Lower lobe of right lung (tissue), 2 donors: ENCODE measurements around the gene ROBO1. TPM values are rescaled to one million over a fixed set of nuclear protein-coding genes. Genes with fewer than 3 reads are reported as not detected.

ENCODE experiments used
- ATAC-seq, 2 donors: fragments of 200-7000 bp; cut with Tn5 transposase; one replicate each; pipeline ENCODE4 v1.9.1; 2020 to 2022; ENCODE audit warnings: mild to moderate bottlenecking in 2 of 2, moderate library complexity in 2 of 2
- DNase-seq: peaks from one replicate; pipeline ENCODE4 v3.0.0-alpha.2; 2020
- H3K27ac ChIP-seq: fragments of 200-600 bp; one replicate; pipeline ENCODE4 v1.8.0; 2022
- H3K27me3 ChIP-seq: fragments of 200-600 bp; one replicate; pipeline ENCODE4 v1.8.0; 2022; ENCODE audit warnings: low read depth
- H3K36me3 ChIP-seq: fragments of 200-600 bp; one replicate; pipeline ENCODE4 v1.8.0; 2022; ENCODE audit warnings: mild to moderate bottlenecking
- H3K4me1 ChIP-seq: fragments of 200-600 bp; one replicate; pipeline ENCODE4 v1.8.0; 2022
- H3K4me3 ChIP-seq: fragments of 200-600 bp; one replicate; pipeline ENCODE4 v1.8.0; 2022; ENCODE audit warnings: mild to moderate bottlenecking
- H3K9me3 ChIP-seq: fragments of 200-600 bp; one replicate; pipeline ENCODE4 v1.8.0; 2022
- CTCF ChIP-seq: fragments of 200-600 bp; IDR thresholded peaks from one replicate; pipeline ENCODE4 v1.8.0; 2022; ENCODE audit warnings: antibody characterized with exemption, mild to moderate bottlenecking
- intact Hi-C: fragments of 100-400 bp; cut with DNase I; formaldehyde crosslinking; loops from one replicate; pipeline ENCODE4 v1.11.0; 2022
- total RNA-seq: library from RNA; stranded (reverse); fragmentation: NEBNext Ultra II Directional; extraction: Animal tissue kit (Norgen Biotek cat#: 25700); gene quantifications from one replicate; pipeline ENCODE4 v1.2.1, GENCODE V29; 2021
- donor health status: DM: no; HTN: yes; CAD: no; lungs with severe emphysema.

Gene ROBO1
- total RNA-seq, 1 donor from 2014 or later, result 14.8 TPM

- Histone ChIP-seq H3K4me3 (no peak overlapping the region), H3K36me3 (no peaks in the 10 kb centered on the region), H3K27ac (no peak overlapping the region), H3K27me3 (no peaks in the 10 kb centered on the region), H3K9me3 (no peaks in the 10 kb centered on the region), H3K4me1 (no peaks in the 10 kb centered on the region)
- intact Hi-C loops, result no loop called here
- ATAC-seq (no peak), DNase-seq (no peak)
- TF ChIP-seq CTCF, result no peak
These were observed 788.8 kb downstream of the ROBO1 start for GRCh38 chr3:78979028-78979427.

GRCh38 chr3:78978037-78978436 lies 789.8 kb downstream of the ROBO1 start:
- ATAC-seq (no peak), DNase-seq (no peak)
- no peak overlapping the region for H3K4me3 ChIP-seq
- no peaks in the 10 kb centered on the region for H3K27me3 ChIP-seq
- no peaks in the 10 kb centered on the region for H3K36me3 ChIP-seq
- H3K27ac ChIP-seq, result no peak overlapping the region
- H3K4me1 ChIP-seq, result no peaks in the 10 kb centered on the region
- intact Hi-C loops, result no loop called here
- no peaks in the 10 kb centered on the region for H3K9me3 ChIP-seq
- no peak for TF ChIP-seq CTCF

- TF ChIP-seq CTCF, result no peak
- Histone ChIP-seq H3K4me1 (no peaks in the 10 kb centered on the region), H3K36me3 (no peaks in the 10 kb centered on the region), H3K27me3 (no peaks in the 10 kb centered on the region), H3K4me3 (no peak overlapping the region), H3K27ac (no peak overlapping the region), H3K9me3 (no peaks in the 10 kb centered on the region)
- DNase-seq (no peak), ATAC-seq (no peak)
- intact Hi-C loops, result no loop called here
These were observed 790.7 kb downstream of the ROBO1 start for GRCh38 chr3:78977073-78977472.

GRCh38 chr3:78976200-78976599 lies 791.6 kb downstream of the ROBO1 start:
- H3K27ac ChIP-seq, result no peak overlapping the region
- intact Hi-C loops, result no loop called here
- H3K4me3 ChIP-seq, result no peak overlapping the region
- ATAC-seq (no peak), DNase-seq (no peak)
- H3K36me3 ChIP-seq, result no peaks in the 10 kb centered on the region
- H3K9me3 ChIP-seq, result no peaks in the 10 kb centered on the region
- H3K27me3 ChIP-seq, result no peaks in the 10 kb centered on the region
- no peaks in the 10 kb centered on the region for H3K4me1 ChIP-seq
- no peak for TF ChIP-seq CTCF

- TF ChIP-seq CTCF, result no peak
- no peaks in the 10 kb centered on the region for H3K27me3 ChIP-seq
- intact Hi-C loops, result no loop called here
- no peaks in the 10 kb centered on the region for H3K4me1 ChIP-seq
- ATAC-seq (no peak), DNase-seq (no peak)
- no peaks in the 10 kb centered on the region for H3K36me3 ChIP-seq
- no peak overlapping the region for H3K27ac ChIP-seq
- H3K9me3 ChIP-seq, result no peaks in the 10 kb centered on the region
- H3K4me3 ChIP-seq, result no peak overlapping the region
These were observed 793.5 kb downstream of the ROBO1 start for GRCh38 chr3:78974181-78974790.
